ENCODE measurements around the gene FAM13C.

DNA sequence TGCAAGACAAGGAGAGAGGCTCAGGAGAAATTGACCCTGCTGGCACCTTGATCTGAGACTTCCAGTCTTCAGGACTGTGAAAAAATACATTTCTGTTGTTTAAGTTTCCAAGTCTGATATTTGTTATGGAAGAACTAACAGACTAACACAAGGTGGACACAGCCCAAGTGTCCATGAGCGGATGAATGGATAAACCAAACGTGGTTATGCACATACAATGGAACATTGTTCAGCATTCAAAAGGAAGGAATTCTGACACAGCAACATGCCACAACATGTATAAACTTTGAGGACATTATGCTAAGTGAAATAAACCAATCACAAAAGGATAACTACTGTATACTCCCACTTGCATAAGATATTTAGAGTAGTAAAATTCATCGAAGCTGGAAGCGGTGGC lies 76.5 kb downstream of the FAM13C start:
- TF ChIP-seq, protein P1, sequence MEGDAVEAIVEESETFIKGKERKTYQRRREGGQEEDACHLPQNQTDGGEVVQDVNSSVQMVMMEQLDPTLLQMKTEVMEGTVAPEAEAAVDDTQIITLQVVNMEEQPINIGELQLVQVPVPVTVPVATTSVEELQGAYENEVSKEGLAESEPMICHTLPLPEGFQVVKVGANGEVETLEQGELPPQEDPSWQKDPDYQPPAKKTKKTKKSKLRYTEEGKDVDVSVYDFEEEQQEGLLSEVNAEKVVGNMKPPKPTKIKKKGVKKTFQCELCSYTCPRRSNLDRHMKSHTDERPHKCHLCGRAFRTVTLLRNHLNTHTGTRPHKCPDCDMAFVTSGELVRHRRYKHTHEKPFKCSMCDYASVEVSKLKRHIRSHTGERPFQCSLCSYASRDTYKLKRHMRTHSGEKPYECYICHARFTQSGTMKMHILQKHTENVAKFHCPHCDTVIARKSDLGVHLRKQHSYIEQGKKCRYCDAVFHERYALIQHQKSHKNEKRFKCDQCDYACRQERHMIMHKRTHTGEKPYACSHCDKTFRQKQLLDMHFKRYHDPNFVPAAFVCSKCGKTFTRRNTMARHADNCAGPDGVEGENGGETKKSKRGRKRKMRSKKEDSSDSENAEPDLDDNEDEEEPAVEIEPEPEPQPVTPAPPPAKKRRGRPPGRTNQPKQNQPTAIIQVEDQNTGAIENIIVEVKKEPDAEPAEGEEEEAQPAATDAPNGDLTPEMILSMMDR (conservative IDR thresholded peaks at IDR 0.05 in 1 of 2, IDR thresholded peaks at IDR 0.05 in 1 of 2; ENCODE audit: extremely low read depth in 1 of 2, insufficient read depth in 1 of 2, low read depth in 1 of 2, low read length in 2 of 2): no peak
- no peak for TF ChIP-seq EZH2 (IDR thresholded peaks at IDR 0.05; ENCODE audit: borderline replicate concordance, low read length)
